OCI-LY1 (cell line): ENCODE results near the gene MACROD2.

ENCODE experiments used
- EZH2 ChIP-seq: fragments of 200-600 bp; sonication (generic), shearing (Covaris generic); IDR thresholded peaks from 2 replicates; pipeline ENCODE4 v1.8.0; 2017; ENCODE audit warnings: borderline replicate concordance, mixed run types, mild to moderate bottlenecking, antibody characterized with exemption, low read length, moderate library complexity, mixed read lengths
- TF ChIP-seq, protein P1 (sequence below): fragments of 200-600 bp; sonication (generic), shearing (Covaris generic); IDR thresholded peaks from 2 replicates; pipeline ENCODE4 v1.5.1; 2017; ENCODE audit warnings: mild to moderate bottlenecking, antibody characterized with exemption, low read length, moderate library complexity, mixed read lengths

DNA sequence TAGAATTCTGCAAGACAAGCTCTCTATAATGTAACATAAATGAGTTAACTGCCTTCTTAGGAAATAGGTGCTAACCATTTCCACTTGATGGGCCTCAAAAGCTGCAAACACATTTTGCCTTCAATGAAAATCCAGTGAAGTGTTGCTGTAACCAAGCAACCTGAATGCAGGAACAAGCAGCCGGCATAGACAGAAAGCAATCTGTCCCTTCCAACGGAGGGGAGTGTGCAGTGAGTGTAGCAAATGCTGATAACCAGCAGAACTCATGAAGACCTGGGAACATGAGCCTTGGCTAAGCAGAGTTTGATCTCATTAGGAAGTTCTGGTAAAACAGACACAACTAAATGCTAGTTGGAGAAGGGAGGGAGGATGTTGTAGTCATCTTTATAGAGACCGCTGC, 1880.1 kb downstream of the MACROD2 start:
- TF ChIP-seq, protein P1, sequence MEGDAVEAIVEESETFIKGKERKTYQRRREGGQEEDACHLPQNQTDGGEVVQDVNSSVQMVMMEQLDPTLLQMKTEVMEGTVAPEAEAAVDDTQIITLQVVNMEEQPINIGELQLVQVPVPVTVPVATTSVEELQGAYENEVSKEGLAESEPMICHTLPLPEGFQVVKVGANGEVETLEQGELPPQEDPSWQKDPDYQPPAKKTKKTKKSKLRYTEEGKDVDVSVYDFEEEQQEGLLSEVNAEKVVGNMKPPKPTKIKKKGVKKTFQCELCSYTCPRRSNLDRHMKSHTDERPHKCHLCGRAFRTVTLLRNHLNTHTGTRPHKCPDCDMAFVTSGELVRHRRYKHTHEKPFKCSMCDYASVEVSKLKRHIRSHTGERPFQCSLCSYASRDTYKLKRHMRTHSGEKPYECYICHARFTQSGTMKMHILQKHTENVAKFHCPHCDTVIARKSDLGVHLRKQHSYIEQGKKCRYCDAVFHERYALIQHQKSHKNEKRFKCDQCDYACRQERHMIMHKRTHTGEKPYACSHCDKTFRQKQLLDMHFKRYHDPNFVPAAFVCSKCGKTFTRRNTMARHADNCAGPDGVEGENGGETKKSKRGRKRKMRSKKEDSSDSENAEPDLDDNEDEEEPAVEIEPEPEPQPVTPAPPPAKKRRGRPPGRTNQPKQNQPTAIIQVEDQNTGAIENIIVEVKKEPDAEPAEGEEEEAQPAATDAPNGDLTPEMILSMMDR = no peak
- no peak for TF ChIP-seq EZH2
